Prostate gland (tissue), 2 donors: Measurements from ENCODE around the gene KIAA0232. TPM values are rescaled to one million over a fixed set of nuclear protein-coding genes. Genes with fewer than 3 reads are reported as not detected.

Experiments used
- DNase-seq: peaks from one replicate; pipeline ENCODE4 v3.0.0-alpha.2; 2019; ENCODE audit warnings: low spot score
- H3K27ac ChIP-seq, 2 donors: fragments of 200-600 bp; sonication (generic); 2 replicates each; pipeline ENCODE4 v1.5.1; 2017 to 2019
- H3K27me3 ChIP-seq: fragments of 200-600 bp; sonication (generic); replicated peaks from 2 replicates; pipeline ENCODE4 v1.5.1; 2019; ENCODE audit not compliant: insufficient read depth
- H3K36me3 ChIP-seq, 2 donors: fragments of 200-600 bp; sonication (generic); 1 replicate in 1 of 2; 2 replicates in 1 of 2; pipeline versions ENCODE4 v1.5.1 to v1.8.1; 2017 to 2019
- H3K4me1 ChIP-seq: fragments of 200-600 bp; sonication (generic); replicated peaks from 2 replicates; pipeline ENCODE4 v1.5.1; 2019
- H3K4me3 ChIP-seq, 2 donors: fragments of 200-600 bp; sonication (generic); 2 replicates each; pipeline ENCODE4 v1.5.1; 2017 to 2019
- H3K9me3 ChIP-seq: fragments of 200-600 bp; sonication (generic); 2 replicates; pipeline ENCODE4 v1.5.1; 2017
- CTCF ChIP-seq, 4 experiments: fragments of 200-600 bp in 2 of 4; fragments of 450-650 bp in 2 of 4; sonication (generic) in 2 of 4; IDR thresholded peaks; 1 replicate in 3 of 4; 2 replicates in 1 of 4; pipeline ENCODE4 v1.5.1; 2016 to 2019; ENCODE audit warnings: antibody characterized with exemption in 4 of 4, mild to moderate bottlenecking in 2 of 4, moderate library complexity in 2 of 4
- POLR2A ChIP-seq: fragments of 450-650 bp; IDR thresholded peaks from one replicate; pipeline ENCODE4 v1.6.1; 2016; ENCODE audit warnings: antibody characterized with exemption, mild to moderate bottlenecking
- POLR2AphosphoS5 ChIP-seq: sonication (generic); formaldehyde crosslinking; IDR thresholded peaks from one replicate; pipeline ENCODE4 v1.6.1; 2017; ENCODE audit warnings: antibody characterized with exemption
- WGBS: methylation state at CpG from one replicate; pipeline ENCODE4 v1.1.5; 2018; 5-methylcytosine and 5-hydroxymethylcytosine counted together
- intact Hi-C: fragments of 100-400 bp; cut with DNase I; formaldehyde crosslinking; loops from one replicate; pipeline ENCODE4 v1.14.2; 2022
- total RNA-seq, 2 donors: library from RNA; depleted of rRNA; stranded (reverse); fragments of >200 nt; gene quantifications; one replicate each; pipeline ENCODE4 v1.1.0, GENCODE V29; 2016

The KIAA0232 gene
- total RNA-seq, 2 donors from 2014 or later = 35.3 to 42.1 TPM

GRCh38 chr4:6811165-6811564 is 28.6 kb downstream of the KIAA0232 start:
- DNase-seq = no peak
- intact Hi-C loops = no loop called here
- 95% methylated on average over 6 of the region's 6 CpGs for WGBS
- Histone ChIP-seq H3K36me3 (no peaks in the 10 kb centered on the region), H3K27me3 (no peaks in the 10 kb centered on the region), H3K4me3 (no peak overlapping the region), H3K4me1 (no peaks in the 10 kb centered on the region), H3K27ac (no peak overlapping the region), H3K9me3 (no peaks in the 10 kb centered on the region)
- TF ChIP-seq POLR2A (no peak), POLR2AphosphoS5 (no peak), CTCF (IDR thresholded peaks at IDR 0.05) (no peak)

GRCh38 chr4:6812766-6813165 is 30.2 kb downstream of the KIAA0232 start:
- no peaks in the 10 kb centered on the region for H3K4me1 ChIP-seq
- no peak overlapping the region for H3K27ac ChIP-seq
- H3K27me3 ChIP-seq = no peaks in the 10 kb centered on the region
- TF ChIP-seq POLR2AphosphoS5 (no peak), CTCF (IDR thresholded peaks at IDR 0.05) (no peak), POLR2A (no peak)
- no peak overlapping the region for H3K4me3 ChIP-seq
- no peak for DNase-seq
- no peaks in the 10 kb centered on the region for H3K36me3 ChIP-seq
- no peaks in the 10 kb centered on the region for H3K9me3 ChIP-seq
- intact Hi-C loops = no loop called here

GRCh38 chr4:6813725-6814124 is 31.2 kb downstream of the KIAA0232 start:
- 93% methylated on average over 3 of the region's 3 CpGs for WGBS
- Histone ChIP-seq H3K27ac (no peak overlapping the region), H3K4me3 (no peak overlapping the region), H3K9me3 (no peaks in the 10 kb centered on the region), H3K27me3 (no peaks in the 10 kb centered on the region), H3K4me1 (no peaks in the 10 kb centered on the region), H3K36me3 (no peaks in the 10 kb centered on the region)
- no peak for DNase-seq
- intact Hi-C loops = no loop called here
- no peak for TF ChIP-seq POLR2A
- TF ChIP-seq CTCF (IDR thresholded peaks at IDR 0.05) = no peak
- TF ChIP-seq POLR2AphosphoS5 = no peak

- H3K4me3 ChIP-seq = no peak overlapping the region
- no peak for TF ChIP-seq POLR2A
- TF ChIP-seq CTCF (IDR thresholded peaks at IDR 0.05) = no peak
- no peak for TF ChIP-seq POLR2AphosphoS5
- WGBS = 47% methylated on average over 9 of the region's 9 CpGs
- no peaks in the 10 kb centered on the region for H3K4me1 ChIP-seq
- no peak for DNase-seq
- H3K27ac ChIP-seq = peak overlapping the region in 1 of 2 donors; percentile 39
- H3K36me3 ChIP-seq = no peaks in the 10 kb centered on the region
- H3K27me3 ChIP-seq = no peaks in the 10 kb centered on the region
- intact Hi-C loops = no loop called here
- no peaks in the 10 kb centered on the region for H3K9me3 ChIP-seq
Observed at GRCh38 chr4:6815029-6815836, 32.7 kb downstream of the KIAA0232 start.

GRCh38 chr4:6819295-6819694 is 36.8 kb downstream of the KIAA0232 start:
- H3K27me3 ChIP-seq = no peaks in the 10 kb centered on the region
- no peaks in the 10 kb centered on the region for H3K36me3 ChIP-seq
- intact Hi-C loops = no loop called here
- H3K4me3 ChIP-seq = no peak overlapping the region
- 91% methylated on average over 1 of the region's 1 CpG for WGBS
- no peaks in the 10 kb centered on the region for H3K4me1 ChIP-seq
- no peak overlapping the region for H3K27ac ChIP-seq
- no peak for DNase-seq
- no peaks in the 10 kb centered on the region for H3K9me3 ChIP-seq
- TF ChIP-seq POLR2A = no peak
